IPS DF 19.7 (cell line): ENCODE data around the gene HEBP1.

Source experiments
- DNase-seq: peaks from one replicate; pipeline ENCODE4 v3.0.0-alpha.2; 2013; ENCODE audit warnings: low read depth, low spot score

Gene HEBP1

GRCh38 chr12:13023811-13024530, 23.9 kb upstream of the HEBP1 start:
- no peak for DNase-seq

GRCh38 chr12:13022851-13023271, 22.8 kb upstream of the HEBP1 start:
- no peak for DNase-seq

- no peak for DNase-seq
Measured at GRCh38 chr12:13011098-13011497, 11.0 kb upstream of the HEBP1 start.

- DNase-seq = no peak
Measured at GRCh38 chr12:13008741-13009380, 8.8 kb upstream of the HEBP1 start.

GRCh38 chr12:13007496-13008233, 7.6 kb upstream of the HEBP1 start:
- no peak for DNase-seq

GRCh38 chr12:13005649-13006048, 5.6 kb upstream of the HEBP1 start:
- no peak for DNase-seq

- DNase-seq = no peak
Measured at GRCh38 chr12:13004986-13005385, 4.9 kb upstream of the HEBP1 start.

GRCh38 chr12:13004361-13004760, 4.3 kb upstream of the HEBP1 start:
- DNase-seq = no peak

- DNase-seq = no peak
Measured at GRCh38 chr12:13002301-13003097, 2.4 kb upstream of the HEBP1 start.

- DNase-seq = no peak
Measured at GRCh38 chr12:13001775-13002040, 1.6 kb upstream of the HEBP1 start.

- DNase-seq = no peak
Measured at GRCh38 chr12:13000925-13001774, 1.1 kb upstream of the HEBP1 start.

- no peak for DNase-seq
Measured at GRCh38 chr12:13000616-13000924, 505 bp upstream of the HEBP1 start.

- DNase-seq = no peak
Measured at GRCh38 chr12:12999271-12999958, 650 bp downstream of the HEBP1 start.

- no peak for DNase-seq
Measured at GRCh38 chr12:12998248-12998647, 1.8 kb downstream of the HEBP1 start.

GRCh38 chr12:12997734-12998133, 2.3 kb downstream of the HEBP1 start:
- DNase-seq = no peak

GRCh38 chr12:12997156-12997555, 2.9 kb downstream of the HEBP1 start:
- DNase-seq = no peak

GRCh38 chr12:12996209-12996608, 3.9 kb downstream of the HEBP1 start:
- DNase-seq = no peak

GRCh38 chr12:12995088-12995487, 5.0 kb downstream of the HEBP1 start:
- DNase-seq = no peak

- DNase-seq = no peak
Measured at GRCh38 chr12:12993367-12993766, 6.7 kb downstream of the HEBP1 start.

- DNase-seq = no peak
Measured at GRCh38 chr12:12992418-12993130, 7.5 kb downstream of the HEBP1 start.
